Stimulated activated CD4-positive, alpha-beta T cell treated with anti-CD3 and anti-CD28 coated beads, Interleukin-4, amount 100 ng/mL, for 24 hours (primary cell): ENCODE measurements around the gene INSR.

ENCODE experiments used
- DNase-seq: peaks from one replicate; pipeline ENCODE4 v3.0.0-alpha.2; 2020

Gene INSR

DNA sequence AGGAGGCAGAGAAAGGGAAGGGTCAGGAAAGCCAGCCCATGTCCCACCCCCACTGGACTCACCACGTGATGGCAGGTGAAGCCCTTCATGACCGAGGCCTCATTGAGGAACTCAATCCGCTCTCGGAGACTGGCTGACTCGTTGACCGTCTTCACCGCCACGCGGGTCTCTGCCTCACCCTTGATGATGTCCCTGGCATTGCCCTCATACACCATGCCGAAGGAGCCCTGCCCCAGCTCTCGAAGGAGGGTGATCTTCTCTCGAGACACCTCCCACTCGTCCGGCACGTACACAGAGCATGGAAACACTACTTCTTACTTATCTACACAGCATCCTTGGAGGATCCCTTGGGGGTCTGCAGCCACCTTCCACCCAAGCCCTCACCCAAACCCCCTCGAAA, 169.0 kb downstream of the INSR start:
- no peak for DNase-seq

DNA sequence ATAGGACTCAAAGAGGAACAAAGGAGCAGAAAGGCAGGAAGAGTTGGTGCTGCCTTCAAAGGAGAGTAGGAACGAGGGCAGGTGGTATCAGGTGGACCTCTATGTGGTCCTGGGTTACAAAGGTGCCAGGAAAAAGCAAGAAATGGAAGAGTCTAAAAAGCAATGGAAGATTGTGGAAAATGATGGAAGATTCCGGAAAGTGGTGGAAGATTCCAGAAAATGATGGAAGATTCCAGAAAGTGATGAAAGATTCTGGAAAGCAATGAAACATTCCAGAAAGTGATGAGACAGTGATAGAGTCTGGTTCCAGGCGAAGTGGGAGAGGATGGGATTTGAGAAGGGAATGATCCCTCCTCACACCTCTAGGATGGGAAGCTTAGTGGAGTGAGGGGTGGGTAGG, 169.4 kb downstream of the INSR start:
- DNase-seq = no peak

DNA sequence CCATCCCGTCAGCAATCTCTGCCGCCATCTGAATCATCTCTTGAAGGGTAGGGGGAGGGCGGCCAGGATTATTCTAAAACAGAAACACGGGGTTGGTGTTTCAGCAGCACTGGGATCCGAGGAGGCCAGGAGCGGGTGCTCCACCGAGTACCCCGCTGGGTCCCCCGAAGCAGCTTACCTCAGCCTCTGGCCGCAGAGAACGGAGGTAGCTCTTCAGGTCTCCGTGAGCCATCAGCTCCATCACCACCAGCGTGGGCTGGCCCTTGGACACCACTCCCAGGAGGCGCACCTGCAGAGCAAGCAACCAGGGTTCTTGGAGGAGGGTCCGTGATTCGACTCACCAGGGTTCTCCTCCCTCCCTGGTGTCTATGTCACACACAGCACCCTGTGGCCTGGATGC, 171.5 kb downstream of the INSR start:
- no peak for DNase-seq

DNA sequence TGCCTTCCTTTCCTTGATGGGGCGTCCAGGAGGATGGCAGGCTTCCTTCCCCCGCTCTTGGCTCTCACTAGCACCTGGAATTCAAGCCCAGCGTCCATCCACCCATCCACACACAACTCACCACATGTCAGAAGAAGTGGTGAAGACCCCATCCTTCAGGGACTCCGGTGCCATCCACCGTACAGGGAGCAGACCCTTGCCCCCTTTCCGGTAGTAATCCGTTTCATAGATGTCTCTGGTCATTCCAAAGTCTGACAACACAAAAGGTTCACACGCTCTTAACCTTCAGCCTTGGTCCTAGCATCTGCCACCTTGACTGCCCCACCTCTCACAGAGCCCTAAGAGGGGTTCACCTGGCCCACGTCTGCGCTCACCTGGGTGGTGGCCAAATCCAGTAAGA, 173.7 kb downstream of the INSR start:
- DNase-seq = no peak

DNA sequence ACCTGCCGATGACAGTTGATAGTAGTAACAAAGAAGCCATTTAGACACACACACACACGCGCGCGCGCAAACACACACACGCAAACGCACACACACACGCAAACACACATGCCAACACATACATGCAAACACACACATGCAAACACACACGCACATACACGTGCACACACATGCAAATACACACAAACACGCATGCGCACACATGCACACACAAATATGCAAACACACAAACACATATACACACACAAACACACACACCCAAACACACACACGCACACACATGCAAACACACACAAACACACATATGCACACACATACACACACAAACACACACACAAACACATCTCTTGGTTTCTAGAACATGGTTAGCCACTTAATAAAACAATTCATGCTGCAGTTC, 174.6 kb downstream of the INSR start:
- DNase-seq = no peak

DNA sequence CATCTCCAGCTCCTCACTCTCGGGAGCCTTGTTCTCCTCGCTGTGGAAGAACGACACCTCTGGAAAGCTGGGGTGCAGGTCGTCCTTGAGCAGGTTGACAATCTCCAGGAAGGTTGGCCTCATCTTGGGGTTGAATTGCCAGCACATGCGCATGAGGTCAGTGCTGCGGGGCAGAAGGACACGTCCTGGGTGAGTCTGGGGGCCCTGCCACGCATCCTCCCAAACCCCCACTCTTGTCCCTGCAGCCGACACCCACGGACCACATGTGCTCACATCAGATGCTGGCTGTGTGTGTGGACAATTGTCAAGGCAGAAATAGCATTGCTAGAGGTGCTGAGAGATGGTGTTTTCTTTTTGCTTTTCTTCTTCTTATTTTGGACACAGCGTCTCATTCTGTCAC, 177.0 kb downstream of the INSR start:
- DNase-seq = no peak

DNA sequence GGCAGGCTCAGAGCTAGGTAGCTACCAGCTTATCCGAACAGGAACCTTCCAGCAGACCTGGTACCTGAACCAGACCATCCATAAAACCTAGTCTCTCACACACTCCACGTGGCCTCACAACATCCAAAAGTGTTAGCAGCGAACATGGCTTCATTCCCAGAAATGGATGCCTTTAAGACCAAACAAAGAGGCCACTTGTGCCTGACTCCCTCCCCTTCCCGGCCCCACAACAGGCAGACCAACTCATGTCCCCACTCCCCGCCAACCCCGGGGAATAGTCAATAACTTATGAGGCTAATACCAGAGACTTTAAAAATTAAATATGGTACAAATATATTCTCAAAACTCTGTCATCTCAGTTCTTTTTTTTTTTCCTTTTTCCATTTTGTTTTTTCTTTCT, 178.5 kb downstream of the INSR start:
- no peak for DNase-seq

DNA sequence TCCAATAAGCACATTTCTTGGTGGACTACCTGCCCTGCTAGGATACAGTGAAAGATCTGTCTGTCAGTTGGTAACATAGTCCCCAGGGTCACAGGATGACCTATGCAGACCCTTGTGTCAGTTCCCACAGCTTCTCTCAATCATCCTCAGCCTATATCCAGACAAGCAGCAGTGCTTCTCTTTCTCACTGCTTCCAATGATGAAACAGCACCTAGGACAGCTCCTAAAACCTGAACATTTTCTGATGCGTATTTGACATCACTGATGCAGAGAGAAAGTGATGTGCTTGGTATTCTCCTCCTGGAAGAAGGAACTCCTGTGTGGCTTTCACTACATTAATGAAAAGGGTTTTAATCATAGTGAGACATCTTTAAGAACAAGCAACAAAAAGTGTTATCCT, 181.0 kb downstream of the INSR start:
- DNase-seq = no peak

DNA sequence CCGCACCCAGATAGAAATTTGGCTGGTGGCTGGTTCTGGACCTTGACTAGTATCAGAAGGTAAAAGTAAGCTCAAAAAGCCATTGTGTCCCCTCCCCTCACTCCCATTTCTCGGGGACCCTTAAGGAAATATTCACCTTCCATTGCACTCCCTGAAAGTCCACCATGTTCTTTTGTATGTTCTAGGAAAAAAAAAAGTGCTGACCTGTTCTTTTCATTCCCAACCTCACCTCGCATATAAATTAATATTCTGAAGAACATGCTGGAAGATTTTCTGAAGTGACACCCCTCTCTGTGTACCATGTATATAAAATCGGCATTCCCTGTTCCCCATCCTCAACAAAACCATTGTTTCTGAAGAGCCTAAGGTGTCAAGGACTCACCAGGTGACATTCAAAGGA, 181.5 kb downstream of the INSR start:
- DNase-seq = no peak

DNA sequence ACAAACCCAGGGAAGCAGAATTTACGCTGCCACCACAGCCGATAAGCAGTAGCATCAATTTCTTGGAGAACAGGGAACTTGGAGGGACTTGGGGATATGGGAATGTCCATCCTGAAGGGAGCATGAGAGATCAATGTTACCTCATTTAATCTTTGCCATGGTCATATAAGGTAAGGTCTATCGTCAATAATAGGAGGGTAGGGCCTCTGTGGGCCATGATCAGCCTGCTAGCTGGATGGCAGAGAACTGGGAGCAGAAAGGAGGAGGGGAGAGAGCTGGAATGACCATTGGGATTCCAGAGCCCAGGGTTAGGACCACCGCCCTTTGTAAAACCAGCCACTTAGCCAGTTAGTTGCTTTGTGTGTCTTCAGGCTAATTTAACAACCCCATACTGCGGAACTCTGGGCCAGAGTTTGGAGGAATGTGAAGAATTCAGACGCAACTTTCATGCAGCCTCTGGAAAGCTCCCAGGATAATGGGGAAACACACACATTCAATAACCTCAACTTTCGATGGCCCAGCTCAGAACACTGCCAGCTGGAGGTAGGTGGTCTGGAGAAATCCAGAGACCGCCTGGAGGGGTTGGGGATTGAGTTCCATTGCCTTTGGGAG, 184.4 kb downstream of the INSR start:
- no peak for DNase-seq

DNA sequence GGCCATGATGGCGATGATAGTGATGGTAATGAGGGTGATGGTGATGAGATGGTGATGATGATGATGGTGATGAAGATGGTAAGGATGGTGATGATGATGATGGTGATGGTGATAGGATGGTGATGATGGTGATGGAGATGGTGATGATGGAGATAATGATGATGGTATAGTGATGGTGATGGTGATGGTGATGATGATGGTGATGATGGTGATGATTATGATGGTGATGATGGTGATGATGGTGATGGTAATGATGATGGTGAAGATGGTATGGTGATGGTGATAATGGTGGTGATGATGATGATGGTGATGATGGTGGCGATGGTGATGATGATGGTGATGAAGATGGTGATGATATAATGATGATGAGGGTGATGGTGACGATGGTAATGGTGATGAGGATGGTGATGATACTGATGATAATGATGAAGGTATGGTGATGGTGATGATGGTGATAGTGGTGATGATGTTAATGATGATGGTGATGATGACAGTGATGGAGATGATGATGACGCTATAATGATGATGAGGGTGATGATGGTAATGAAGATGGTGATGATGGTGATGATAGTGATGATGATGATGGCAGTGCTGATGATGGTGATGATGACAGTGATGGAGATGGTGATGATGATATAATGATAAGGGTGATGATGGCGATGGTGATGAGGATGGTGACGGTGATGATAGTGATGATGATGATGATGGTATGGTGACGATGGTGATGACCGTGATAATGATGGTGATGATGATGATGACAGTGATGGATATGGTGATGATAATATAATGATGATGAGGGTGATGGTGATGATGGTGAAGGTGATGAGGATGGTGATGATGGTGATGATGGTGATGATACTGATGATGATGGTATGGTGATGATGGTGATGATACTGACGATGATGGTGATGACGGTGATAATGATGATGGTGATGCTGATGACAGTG, 187.2 kb downstream of the INSR start:
- no peak for DNase-seq

DNA sequence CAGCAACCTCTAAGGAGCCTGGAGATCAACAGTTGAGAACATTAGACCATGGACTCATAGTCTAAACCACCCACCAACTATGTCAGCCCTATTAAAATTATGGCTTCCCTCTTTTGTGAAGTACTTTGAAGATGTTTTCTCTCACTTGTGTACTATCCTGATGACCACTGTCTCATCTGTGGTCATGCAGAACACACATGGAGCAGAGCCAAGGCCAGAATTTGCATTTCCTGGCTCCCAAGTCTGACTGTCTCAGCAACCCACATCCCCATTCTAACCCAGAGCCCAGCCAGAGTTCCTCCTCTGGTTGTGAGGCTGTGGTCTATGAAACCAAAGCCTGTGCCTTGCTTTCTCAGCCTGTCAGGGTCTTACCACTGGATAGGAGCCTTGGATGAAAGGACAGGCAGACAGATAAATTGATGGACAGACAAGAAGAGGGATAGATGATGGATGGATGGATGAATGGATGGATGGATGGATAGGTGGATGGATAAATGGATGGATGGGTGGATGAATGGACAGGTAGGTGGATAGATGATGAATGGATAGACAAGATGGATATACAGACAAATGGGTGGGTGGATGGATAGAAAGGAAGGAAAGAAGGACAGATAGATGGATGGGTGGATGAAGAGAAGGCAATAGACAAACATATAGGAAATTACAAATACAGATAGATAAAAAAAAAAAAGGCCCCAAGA, 189.3 kb downstream of the INSR start:
- DNase-seq = no peak

DNA sequence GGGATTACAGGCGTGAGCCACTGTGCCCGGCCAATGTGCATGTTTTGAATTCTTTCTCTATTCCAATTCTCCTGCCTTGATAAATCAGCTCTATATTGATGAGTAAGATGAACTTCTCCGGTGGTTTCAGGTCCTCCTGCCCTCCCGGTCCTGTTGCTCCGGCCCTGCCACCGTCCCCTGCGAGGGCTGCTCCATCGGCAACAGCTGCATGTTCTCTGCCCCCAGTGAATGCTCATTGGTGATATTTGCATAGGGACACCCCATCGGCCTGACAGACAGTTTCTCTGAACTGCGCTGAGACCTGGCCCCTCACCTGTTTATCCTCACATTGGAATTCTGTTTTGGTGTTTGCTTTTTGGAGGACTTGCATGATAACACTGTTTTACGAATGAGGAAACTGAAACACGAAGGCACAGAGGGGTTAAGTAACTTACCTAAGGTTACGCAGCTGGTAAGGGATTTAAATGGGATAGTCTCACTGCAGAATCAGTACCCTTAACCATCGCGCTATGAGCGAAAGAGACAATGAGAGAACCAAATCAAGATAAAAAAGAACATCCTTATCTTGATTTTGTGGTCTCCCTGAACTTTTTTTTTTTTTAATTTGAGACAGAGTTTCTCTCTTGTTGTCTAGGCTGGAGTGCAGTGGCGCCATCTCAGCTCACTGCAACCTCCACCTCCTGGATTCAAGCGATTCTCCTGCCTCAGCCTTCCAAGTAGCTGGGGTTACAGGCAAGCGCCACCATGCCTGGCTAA, 192.5 kb downstream of the INSR start:
- no peak for DNase-seq

DNA sequence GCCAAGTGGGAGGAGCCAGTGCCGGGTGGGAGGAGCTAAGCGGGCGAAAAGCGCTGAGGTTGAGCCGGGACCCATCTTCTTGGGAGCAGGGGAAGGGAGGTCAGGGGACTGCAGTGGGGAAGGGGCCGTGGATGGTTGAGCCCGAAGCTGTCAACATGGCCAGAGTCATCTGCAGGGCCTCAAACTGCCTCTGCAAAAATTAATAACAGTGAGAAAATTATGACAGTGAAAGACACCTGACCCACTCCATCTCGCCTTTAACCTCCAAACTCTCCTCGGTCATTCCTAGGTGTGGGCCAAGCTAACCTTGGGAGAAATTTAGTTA, 194.7 kb downstream of the INSR start:
- DNase-seq = peak; percentile 76

DNA sequence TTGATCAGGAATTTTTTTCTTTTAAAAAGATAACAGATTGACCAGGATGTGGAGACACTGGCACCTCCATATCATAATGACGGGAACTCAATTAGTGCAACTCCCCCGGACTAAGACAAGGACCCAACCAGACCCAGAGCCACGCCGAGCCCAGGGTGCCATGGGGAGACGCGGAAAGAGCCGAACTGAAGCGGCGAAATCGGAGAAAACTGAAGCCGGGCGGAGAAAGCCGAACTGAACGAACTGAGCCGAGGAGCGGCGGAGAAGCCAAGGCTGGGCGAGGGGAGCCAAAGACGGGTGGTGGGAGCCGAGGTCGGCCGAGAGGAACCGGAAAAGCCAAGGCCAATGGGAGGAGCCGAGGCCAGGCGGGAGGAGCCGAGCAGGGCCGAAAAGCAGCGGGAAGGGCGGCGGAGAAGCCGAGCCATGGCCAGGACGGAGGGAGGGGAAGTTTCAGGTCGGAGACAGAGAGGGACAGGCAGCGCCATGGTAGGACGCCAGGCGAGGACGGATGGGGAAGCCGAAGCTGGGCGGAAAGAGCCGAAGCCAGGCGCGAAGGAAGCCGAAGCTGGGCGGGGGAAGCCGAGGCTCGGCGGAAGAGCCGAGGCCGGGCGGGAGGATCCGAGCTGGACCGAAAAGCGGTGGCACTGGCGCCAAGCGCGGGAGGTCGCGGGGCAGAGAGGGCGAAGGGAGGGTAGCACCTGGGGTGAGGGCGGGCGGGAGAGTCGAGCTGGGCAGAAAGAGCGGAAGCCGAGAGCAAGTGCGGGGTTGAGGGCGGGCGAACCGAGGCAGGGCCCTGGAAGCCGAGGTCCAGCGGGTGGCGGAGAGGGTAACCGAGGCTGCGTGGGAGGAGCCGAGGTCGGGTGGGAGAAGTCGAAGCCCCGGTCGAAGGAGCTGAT, 195.3 kb downstream of the INSR start:
- DNase-seq = peak; percentile 89

DNA sequence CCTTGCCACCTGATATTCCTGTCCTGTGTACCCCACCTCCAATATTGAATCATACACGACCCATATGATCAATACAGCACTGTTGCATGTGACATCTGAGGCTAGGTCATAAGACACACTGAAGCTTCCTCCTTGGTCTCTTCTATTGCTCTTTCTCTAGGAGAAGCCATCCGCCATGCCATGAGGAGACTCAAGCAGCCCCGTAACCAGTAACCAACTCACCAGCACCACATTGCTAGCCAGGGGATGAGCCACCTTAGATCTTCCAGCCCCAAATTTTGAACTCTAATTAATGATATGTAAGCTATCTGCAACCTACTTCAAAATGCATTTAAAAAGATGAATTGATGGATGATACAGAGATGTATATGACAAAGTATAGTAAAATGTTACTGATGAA, 196.1 kb downstream of the INSR start:
- no peak for DNase-seq

DNA sequence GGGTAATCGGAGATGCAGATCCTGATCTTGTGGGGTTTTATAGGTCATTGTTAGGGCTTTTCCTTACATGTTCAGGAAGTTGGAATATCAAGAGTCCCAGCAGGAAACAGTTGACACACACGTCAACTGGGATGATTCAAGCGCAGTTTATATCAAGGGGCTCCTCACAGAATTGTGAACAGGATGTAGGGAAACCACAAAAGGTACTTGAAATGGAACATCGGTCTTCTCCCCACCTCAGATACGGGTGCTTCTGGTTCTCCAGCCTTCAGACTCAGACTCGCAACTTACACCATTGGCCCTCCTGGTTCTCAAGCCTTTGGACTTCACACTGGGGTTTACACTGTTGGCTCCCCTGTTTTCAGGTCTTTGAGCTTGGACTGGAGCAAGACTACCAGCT, 205.2 kb downstream of the INSR start:
- no peak for DNase-seq

DNA sequence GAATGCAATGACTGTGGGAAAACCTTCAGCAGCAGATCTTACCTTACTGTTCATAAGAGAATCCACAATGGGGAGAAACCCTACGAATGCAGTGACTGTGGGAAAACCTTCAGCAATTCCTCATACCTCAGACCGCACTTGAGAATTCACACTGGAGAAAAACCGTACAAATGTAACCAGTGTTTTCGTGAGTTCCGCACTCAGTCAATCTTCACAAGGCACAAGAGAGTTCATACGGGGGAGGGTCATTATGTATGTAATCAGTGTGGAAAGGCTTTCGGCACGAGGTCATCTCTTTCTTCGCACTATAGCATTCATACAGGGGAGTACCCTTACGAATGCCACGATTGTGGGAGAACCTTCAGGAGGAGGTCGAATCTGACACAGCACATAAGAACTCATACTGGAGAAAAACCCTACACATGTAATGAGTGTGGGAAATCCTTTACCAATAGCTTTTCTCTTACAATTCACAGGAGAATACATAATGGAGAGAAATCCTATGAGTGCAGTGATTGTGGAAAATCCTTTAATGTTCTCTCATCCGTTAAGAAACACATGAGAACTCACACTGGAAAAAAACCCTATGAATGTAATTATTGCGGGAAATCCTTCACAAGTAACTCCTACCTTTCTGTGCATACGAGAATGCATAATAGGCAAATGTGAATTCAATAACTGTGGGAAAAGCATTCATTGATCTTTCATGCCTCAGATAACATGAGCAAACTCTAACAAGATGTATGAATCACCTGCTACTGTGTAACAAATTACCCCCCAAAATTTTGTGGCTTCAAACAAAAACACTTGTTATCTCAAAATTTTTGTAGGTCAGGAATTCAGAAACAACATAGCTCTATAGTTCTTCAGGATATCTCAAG, 210.9 kb downstream of the INSR start:
- DNase-seq = no peak

DNA sequence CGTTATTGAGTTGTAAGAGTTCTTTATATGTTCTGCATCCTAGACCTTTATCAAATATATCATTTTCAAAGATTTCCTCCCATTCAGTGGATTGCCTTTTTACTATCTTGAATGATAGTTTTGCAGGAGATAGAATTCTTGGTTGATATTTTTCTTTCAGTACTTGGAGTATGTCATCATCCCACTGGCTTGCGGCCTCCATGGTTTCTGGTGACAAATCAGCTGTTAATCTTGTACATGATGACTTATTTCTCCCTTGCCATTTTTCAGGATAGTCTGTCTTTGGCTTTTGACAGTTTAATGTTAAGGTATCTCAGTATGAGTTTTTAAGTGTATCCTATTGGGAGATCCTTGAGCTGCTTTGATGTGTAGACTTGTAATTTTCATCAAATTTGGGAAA, 216.2 kb downstream of the INSR start:
- no peak for DNase-seq

DNA sequence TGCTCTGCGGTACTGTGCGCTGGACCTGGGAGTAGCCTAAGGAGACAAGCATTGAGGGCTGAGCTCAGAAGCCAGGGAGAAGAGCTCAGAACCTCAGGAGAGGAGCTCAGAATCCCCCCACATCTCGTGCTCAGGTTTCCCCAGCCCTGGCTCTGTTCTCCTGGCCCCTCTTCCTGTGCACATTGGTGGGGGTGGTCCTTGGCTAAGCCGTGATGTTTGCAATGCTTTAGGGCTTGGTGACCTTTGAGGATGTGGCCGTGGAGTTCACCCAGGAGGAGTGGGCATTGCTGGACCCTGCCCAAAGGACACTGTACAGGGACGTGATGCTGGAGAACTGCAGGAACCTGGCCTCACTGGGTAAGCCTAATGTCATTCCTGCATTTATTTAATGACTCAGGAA, 218.1 kb downstream of the INSR start:
- DNase-seq = no peak

DNA sequence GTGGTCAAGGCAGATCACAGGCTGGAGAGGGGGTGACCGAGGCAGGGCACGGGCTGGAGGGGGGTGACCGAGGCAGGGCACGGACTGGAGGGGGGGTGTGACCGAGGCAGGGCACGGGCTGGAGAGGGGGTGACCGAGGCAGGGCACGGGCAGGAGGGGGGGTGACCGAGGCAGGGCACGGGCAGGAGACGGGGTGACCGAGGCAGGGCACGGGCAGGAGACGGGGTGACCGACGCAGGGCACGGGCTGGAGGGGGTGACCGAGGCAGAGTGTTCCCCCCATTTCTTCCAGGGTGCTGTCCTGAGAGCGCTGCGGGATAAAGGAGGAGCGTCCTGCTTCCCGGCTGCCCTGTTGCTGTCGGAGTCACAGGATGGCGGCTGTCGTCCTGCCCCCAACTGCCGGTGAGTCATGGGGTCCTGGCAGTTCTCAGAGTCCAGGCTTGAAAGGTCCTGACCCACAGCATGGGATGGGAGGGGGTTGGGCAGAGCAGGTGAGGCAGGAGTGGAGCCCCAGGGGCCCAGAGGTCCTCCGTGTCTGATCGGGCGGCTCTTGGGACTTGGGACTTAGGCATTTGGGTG, 219.4 kb downstream of the INSR start:
- DNase-seq = no peak
